DND-41 (cell line): Measurements from ENCODE around the gene TTC13.

Experiments used
- ATAC-seq: fragments of 200-7000 bp; cut with Tn5 transposase; 3 replicates; pipeline ENCODE4 v1.9.1; 2021; ENCODE audit warnings: low read depth; ENCODE audit not compliant: insufficient read depth
- DNase-seq: peaks from one replicate; pipeline ENCODE4 v3.0.0-alpha.2; 2020
- H2AFZ ChIP-seq: 2 replicates; pipeline ENCODE4 v1.6.0; 2012; ENCODE audit warnings: low read depth, low read length
- H3K27ac ChIP-seq: 2 replicates; pipeline ENCODE4 v1.5.1; 2012; ENCODE audit warnings: low read length, inconsistent platforms
- H3K27me3 ChIP-seq: fragments of 200-600 bp; sonication (generic); 2 replicates; pipeline ENCODE4 v1.6.0; 2012; ENCODE audit warnings: low read length, mild to moderate bottlenecking, inconsistent platforms; ENCODE audit not compliant: insufficient read depth, poor library complexity
- H3K36me3 ChIP-seq: 2 replicates; pipeline ENCODE4 v1.5.1; 2012; ENCODE audit warnings: low read length, inconsistent platforms; ENCODE audit not compliant: insufficient read depth
- H3K4me1 ChIP-seq: 2 replicates; pipeline ENCODE4 v1.5.1; 2012; ENCODE audit warnings: mild to moderate bottlenecking, low read length; ENCODE audit not compliant: insufficient read depth
- H3K4me2 ChIP-seq: 2 replicates; pipeline ENCODE4 v1.6.0; 2012; ENCODE audit warnings: mild to moderate bottlenecking, moderate library complexity, low read length, inconsistent platforms; ENCODE audit not compliant: insufficient read depth
- H3K4me3 ChIP-seq, 2 experiments: fragments of 200-600 bp in 1 of 2; shearing (Covaris generic) in 1 of 2; 2 replicates each; pipeline ENCODE4 v1.5.1; 2012 to 2016; ENCODE audit warnings: inconsistent platforms in 2 of 2, low read length in 2 of 2, mild to moderate bottlenecking in 2 of 2, low read depth in 1 of 2, moderate library complexity in 1 of 2
- H3K79me2 ChIP-seq: 2 replicates; pipeline ENCODE4 v1.6.0; 2012; ENCODE audit warnings: low read length, inconsistent platforms; ENCODE audit not compliant: insufficient read depth
- H3K9ac ChIP-seq: 2 replicates; pipeline ENCODE4 v1.6.0; 2012; ENCODE audit warnings: low read depth, mild to moderate bottlenecking, inconsistent platforms, low read length, moderate library complexity
- H3K9me3 ChIP-seq: 2 replicates; pipeline ENCODE4 v1.5.1; 2012; ENCODE audit warnings: low read length, moderate library complexity, mild to moderate bottlenecking, inconsistent platforms; ENCODE audit not compliant: insufficient read depth, severe bottlenecking
- H4K20me1 ChIP-seq: 2 replicates; pipeline ENCODE4 v1.6.0; 2012; ENCODE audit warnings: low read length; ENCODE audit not compliant: insufficient read depth
- EZH2 ChIP-seq: IDR thresholded peaks from 3 replicates; pipeline ENCODE4 v1.6.1; 2012; ENCODE audit warnings: borderline replicate concordance, low read depth, mild to moderate bottlenecking, moderate library complexity, low read length, inconsistent platforms; ENCODE audit not compliant: severe bottlenecking
- TF ChIP-seq, protein P1 (sequence below): IDR thresholded peaks from 2 replicates; pipeline ENCODE4 v1.5.1; 2012; ENCODE audit warnings: borderline replicate concordance, low read length, moderate library complexity, mild to moderate bottlenecking; ENCODE audit not compliant: poor library complexity, severe bottlenecking; ENCODE audit errors: extremely low read depth

Gene TTC13

DNA sequence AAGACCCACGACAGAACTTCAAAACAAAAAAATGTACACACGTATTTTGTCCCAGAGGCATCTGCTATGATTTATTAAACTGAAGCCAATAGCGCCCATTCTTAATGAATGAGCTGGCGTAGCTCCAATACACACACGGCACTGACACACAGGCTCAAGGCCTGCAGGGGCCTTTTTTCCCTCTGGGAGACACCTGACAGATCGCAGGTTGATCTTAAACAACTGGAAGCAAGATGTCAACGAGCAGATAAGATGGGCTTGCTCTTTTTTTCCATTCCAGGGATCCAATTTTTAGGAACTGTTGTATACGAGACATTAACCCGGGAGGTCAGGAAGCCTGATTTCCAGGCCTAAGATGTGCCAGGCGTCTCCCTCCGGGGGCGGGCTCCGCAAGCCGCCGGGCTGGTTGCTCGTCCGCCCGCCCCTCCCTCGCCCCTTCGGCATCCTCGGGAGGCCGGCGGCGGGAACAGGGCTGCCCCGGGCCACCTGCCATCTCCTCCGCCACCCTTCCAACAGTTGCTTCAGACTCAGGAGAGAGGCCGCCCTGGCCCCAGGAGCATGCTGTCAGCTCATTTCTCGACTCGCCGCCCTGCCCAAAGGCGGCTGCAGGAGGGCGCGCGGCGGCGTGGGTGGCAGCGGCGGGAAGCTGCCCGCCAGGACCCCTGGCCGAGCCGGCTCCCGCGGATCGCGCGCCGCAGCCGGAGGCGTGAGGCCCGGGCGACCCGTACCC, 735 bp downstream of the TTC13 start:
- peak overlapping the region; percentile 96 for H2AFZ ChIP-seq
- H3K4me2 ChIP-seq, result peak overlapping the region; percentile 93
- no peaks in the 10 kb centered on the region for H3K27me3 ChIP-seq
- H3K79me2 ChIP-seq, result peaks cover 57% of the 10 kb centered on the region
- peaks cover 67% of the 10 kb centered on the region for H3K4me1 ChIP-seq
- peak overlapping the region; percentile 41; the same call in 1 of the 2 replicates for H3K27ac ChIP-seq
- peak; percentile 4; the same call in 2 of the 3 replicates for ATAC-seq
- H3K36me3 ChIP-seq, result peaks cover 17% of the 10 kb centered on the region
- DNase-seq, result peak; percentile 41
- H3K9me3 ChIP-seq, result no peaks in the 10 kb centered on the region
- TF ChIP-seq, protein P1, sequence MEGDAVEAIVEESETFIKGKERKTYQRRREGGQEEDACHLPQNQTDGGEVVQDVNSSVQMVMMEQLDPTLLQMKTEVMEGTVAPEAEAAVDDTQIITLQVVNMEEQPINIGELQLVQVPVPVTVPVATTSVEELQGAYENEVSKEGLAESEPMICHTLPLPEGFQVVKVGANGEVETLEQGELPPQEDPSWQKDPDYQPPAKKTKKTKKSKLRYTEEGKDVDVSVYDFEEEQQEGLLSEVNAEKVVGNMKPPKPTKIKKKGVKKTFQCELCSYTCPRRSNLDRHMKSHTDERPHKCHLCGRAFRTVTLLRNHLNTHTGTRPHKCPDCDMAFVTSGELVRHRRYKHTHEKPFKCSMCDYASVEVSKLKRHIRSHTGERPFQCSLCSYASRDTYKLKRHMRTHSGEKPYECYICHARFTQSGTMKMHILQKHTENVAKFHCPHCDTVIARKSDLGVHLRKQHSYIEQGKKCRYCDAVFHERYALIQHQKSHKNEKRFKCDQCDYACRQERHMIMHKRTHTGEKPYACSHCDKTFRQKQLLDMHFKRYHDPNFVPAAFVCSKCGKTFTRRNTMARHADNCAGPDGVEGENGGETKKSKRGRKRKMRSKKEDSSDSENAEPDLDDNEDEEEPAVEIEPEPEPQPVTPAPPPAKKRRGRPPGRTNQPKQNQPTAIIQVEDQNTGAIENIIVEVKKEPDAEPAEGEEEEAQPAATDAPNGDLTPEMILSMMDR, result no peak
- TF ChIP-seq EZH2, result no peak
- H4K20me1 ChIP-seq, result peaks cover 19% of the 10 kb centered on the region; the same call in 1 of the 2 replicates
- H3K9ac ChIP-seq, result peak overlapping the region; percentile 71
- peak overlapping the region; percentile 67 to 91 for H3K4me3 ChIP-seq

DNA sequence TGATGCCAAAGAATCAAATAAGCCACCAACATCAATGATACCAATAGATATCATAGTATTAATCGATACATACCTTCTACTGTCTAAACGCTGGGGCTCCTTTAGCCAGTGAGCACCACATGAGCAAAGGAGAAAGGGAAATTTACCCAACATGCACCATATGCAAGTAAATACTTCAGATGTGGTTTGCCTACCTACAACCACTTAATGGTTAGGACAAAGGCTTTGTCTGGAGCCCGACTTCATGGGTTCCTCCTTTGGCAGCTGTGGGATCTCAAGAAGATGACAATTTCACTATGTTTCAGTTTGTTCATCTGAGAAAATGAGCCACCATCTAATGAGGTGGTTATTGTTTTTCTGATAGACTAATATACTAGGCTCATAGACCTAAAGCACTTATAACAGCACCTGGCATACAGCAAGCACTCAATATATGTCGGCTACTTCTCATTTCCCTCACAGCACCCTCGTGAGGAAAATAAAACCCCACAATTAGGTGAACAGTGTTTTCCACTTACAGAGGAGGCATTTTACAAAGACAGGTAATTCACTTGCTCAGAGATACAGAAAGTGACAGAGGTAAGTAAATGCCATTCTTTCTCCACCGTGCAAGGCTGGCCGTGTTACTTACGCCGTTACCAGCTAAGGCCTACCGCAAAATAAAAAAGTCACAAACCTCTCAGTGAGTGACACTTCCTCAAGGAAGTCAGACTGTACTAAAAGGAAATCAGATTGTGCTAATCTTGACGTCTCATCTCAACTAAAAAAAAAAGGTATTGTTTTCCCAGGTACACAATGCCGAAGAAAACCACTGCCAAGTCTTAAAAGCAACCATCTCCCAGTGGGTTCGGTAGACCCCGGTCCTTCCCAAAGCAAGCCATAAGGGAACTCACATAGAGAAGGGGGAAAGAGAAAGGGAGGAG, 1.6 kb downstream of the TTC13 start:
- no peak for ATAC-seq
- DNase-seq, result peak; percentile 15
- TF ChIP-seq EZH2, result no peak
- TF ChIP-seq, protein P1, result no peak
- Histone ChIP-seq H3K79me2 (peaks cover 58% of the 10 kb centered on the region), H3K4me2 (peak overlapping the region; percentile 93), H2AFZ (no peak overlapping the region), H3K36me3 (peaks cover 17% of the 10 kb centered on the region), H3K4me1 (peaks cover 76% of the 10 kb centered on the region), H3K9ac (peak overlapping the region; percentile 71), H3K27me3 (no peaks in the 10 kb centered on the region), H3K27ac (0 out of 2 replicates have a peak overlapping the region, but pooled peaks have one; percentile 12), H4K20me1 (peaks cover 20% of the 10 kb centered on the region; the same call in 1 of the 2 replicates), H3K9me3 (no peaks in the 10 kb centered on the region), H3K4me3 (peak overlapping the region; percentile 67 to 91; a peak in 3 of 4 replicates)

DNA sequence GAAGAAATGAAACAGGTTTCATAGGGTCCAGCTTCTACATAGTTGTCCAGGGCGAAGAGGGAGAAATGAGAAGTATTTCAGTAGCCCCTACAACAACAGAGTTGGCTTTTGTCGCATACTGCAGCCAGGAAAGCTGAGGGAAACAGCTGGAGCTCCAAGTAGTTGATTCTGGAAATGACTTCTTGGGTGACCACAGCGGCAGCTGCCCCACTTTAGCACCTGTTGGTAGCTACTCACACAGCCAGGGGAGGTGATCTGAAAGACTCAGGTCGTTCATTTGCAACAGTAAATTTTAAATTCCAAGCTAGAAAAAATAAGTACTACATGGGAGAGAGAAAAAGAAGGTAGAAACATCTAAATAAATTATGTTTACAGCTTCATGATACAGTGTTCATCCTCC, 2.3 kb downstream of the TTC13 start:
- H4K20me1 ChIP-seq, result peaks cover 24% of the 10 kb centered on the region; the same call in 1 of the 2 replicates
- H3K4me3 ChIP-seq, result no peak overlapping the region
- no peaks in the 10 kb centered on the region for H3K27me3 ChIP-seq
- H3K4me1 ChIP-seq, result peaks cover 74% of the 10 kb centered on the region
- no peak for DNase-seq
- H3K79me2 ChIP-seq, result peaks cover 59% of the 10 kb centered on the region
- H3K9ac ChIP-seq, result no peak overlapping the region
- H3K9me3 ChIP-seq, result no peaks in the 10 kb centered on the region
- H3K36me3 ChIP-seq, result peaks cover 13% of the 10 kb centered on the region
- TF ChIP-seq, protein P1, result no peak
- TF ChIP-seq EZH2, result no peak
- H3K27ac ChIP-seq, result no peak overlapping the region
- no peak for ATAC-seq
- no peak overlapping the region for H3K4me2 ChIP-seq
- no peak overlapping the region for H2AFZ ChIP-seq
